ENCODE measurements around the gene CTIF.

Gene CTIF

DNA sequence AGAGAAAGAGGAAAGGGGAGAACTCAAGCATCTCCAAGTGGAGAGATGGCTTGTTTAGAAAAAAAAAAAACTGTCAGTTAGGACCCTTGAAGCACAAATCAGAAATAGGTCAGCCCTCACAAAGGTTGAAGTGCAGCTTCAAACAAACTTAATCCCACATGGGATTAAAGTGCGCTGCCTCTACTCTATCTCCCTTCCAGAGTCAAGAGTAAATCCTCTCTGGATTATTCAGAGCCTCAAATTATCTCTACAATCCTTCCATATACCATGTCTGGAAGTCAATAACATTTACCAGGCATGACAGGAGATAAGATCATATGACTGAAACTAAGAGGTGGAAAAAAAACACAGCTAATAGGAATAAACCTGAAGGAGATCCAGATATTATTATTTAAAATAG is 342.1 kb downstream of the CTIF start:
- H3K36me3 ChIP-seq (ENCODE audit: low read length) = no peaks in the 10 kb centered on the region
- H3F3A ChIP-seq (ENCODE audit: insufficient read depth) = no peaks in the 10 kb centered on the region
- H3K79me2 ChIP-seq (ENCODE audit: insufficient read depth, low read length) = no peaks in the 10 kb centered on the region
- H3K4me2 ChIP-seq (ENCODE audit: low read depth, low read length, poor library complexity, severe bottlenecking) = no peak overlapping the region
- no peak overlapping the region for H3K4me3 ChIP-seq (ENCODE audit: insufficient read depth, low read length, poor library complexity, severe bottlenecking)
- no peak for TF ChIP-seq EZH2phosphoT487 (conservative IDR thresholded peaks at IDR 0.05; ENCODE audit: low read length)
- TF ChIP-seq CTCF (IDR thresholded peaks at IDR 0.05; ENCODE audit: insufficient read depth, low read length, poor library complexity, severe bottlenecking) = no peak
- no peaks in the 10 kb centered on the region for H4K20me1 ChIP-seq (ENCODE audit: low read depth, low read length)
- H3K9me2 ChIP-seq (replicated peaks; ENCODE audit: insufficient read depth, low read length) = no peaks in the 10 kb centered on the region
- H3K9me3 ChIP-seq (ENCODE audit: insufficient read depth, low read length) = no peaks in the 10 kb centered on the region
- H3K9ac ChIP-seq (ENCODE audit: low read length) = no peak overlapping the region
- no peak overlapping the region for H2AFZ ChIP-seq (ENCODE audit: low read depth, low read length, severe bottlenecking)
- no peak overlapping the region for H3K27ac ChIP-seq (ENCODE audit: low read depth, low read length)
- no peaks in the 10 kb centered on the region for H3K27me3 ChIP-seq (ENCODE audit: low read length)

DNA sequence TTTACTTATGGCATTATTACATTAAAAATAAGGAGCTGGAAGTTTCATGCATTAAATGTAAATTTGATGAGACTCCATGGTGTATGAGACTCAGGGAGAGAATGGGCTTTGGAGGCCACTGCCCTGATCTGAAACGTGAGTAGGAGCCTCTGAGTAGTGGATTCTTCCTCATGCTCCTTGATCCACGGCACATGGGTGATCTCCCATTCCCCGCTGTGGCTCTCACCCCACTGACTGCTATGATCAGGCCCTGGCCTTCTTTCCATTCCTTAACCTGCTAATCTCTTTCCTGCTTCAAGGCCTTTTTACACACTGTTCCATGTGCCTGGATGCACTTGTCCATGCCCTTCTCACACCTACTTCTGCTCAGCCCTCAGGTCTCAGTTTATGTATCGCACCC is 343.5 kb downstream of the CTIF start:
- no peak overlapping the region for H2AFZ ChIP-seq (ENCODE audit: low read depth, low read length, severe bottlenecking)
- no peaks in the 10 kb centered on the region for H3K9me3 ChIP-seq (ENCODE audit: insufficient read depth, low read length)
- H3K27me3 ChIP-seq (ENCODE audit: low read length) = no peaks in the 10 kb centered on the region
- no peak overlapping the region for H3K9ac ChIP-seq (ENCODE audit: low read length)
- H3K36me3 ChIP-seq (ENCODE audit: low read length) = no peaks in the 10 kb centered on the region
- no peaks in the 10 kb centered on the region for H3K79me2 ChIP-seq (ENCODE audit: insufficient read depth, low read length)
- no peaks in the 10 kb centered on the region for H3F3A ChIP-seq (ENCODE audit: insufficient read depth)
- TF ChIP-seq EZH2phosphoT487 (conservative IDR thresholded peaks at IDR 0.05; ENCODE audit: low read length) (no peak), CTCF (IDR thresholded peaks at IDR 0.05; ENCODE audit: insufficient read depth, low read length, poor library complexity, severe bottlenecking) (no peak)
- no peaks in the 10 kb centered on the region for H3K9me2 ChIP-seq (replicated peaks; ENCODE audit: insufficient read depth, low read length)
- no peak overlapping the region for H3K4me3 ChIP-seq (ENCODE audit: insufficient read depth, low read length, poor library complexity, severe bottlenecking)
- no peaks in the 10 kb centered on the region for H4K20me1 ChIP-seq (ENCODE audit: low read depth, low read length)
- H3K4me2 ChIP-seq (ENCODE audit: low read depth, low read length, poor library complexity, severe bottlenecking) = no peak overlapping the region
- no peak overlapping the region for H3K27ac ChIP-seq (ENCODE audit: low read depth, low read length)

- H2AFZ ChIP-seq (ENCODE audit: low read depth, low read length, severe bottlenecking) = no peak overlapping the region
- H3F3A ChIP-seq (ENCODE audit: insufficient read depth) = no peaks in the 10 kb centered on the region
- no peaks in the 10 kb centered on the region for H3K9me2 ChIP-seq (replicated peaks; ENCODE audit: insufficient read depth, low read length)
- H3K36me3 ChIP-seq (ENCODE audit: low read length) = no peaks in the 10 kb centered on the region
- TF ChIP-seq CTCF (IDR thresholded peaks at IDR 0.05; ENCODE audit: insufficient read depth, low read length, poor library complexity, severe bottlenecking) (no peak), EZH2phosphoT487 (conservative IDR thresholded peaks at IDR 0.05; ENCODE audit: low read length) (no peak)
- H3K27ac ChIP-seq (ENCODE audit: low read depth, low read length) = no peak overlapping the region
- no peaks in the 10 kb centered on the region for H3K9me3 ChIP-seq (ENCODE audit: insufficient read depth, low read length)
- H3K27me3 ChIP-seq (ENCODE audit: low read length) = no peaks in the 10 kb centered on the region
- no peak overlapping the region for H3K4me2 ChIP-seq (ENCODE audit: low read depth, low read length, poor library complexity, severe bottlenecking)
- H3K79me2 ChIP-seq (ENCODE audit: insufficient read depth, low read length) = no peaks in the 10 kb centered on the region
- H3K9ac ChIP-seq (ENCODE audit: low read length) = no peak overlapping the region
- no peak overlapping the region for H3K4me3 ChIP-seq (ENCODE audit: insufficient read depth, low read length, poor library complexity, severe bottlenecking)
- H4K20me1 ChIP-seq (ENCODE audit: low read depth, low read length) = no peaks in the 10 kb centered on the region
Observed at GRCh38 chr18:48884306-48884705, 345.5 kb downstream of the CTIF start.

DNA sequence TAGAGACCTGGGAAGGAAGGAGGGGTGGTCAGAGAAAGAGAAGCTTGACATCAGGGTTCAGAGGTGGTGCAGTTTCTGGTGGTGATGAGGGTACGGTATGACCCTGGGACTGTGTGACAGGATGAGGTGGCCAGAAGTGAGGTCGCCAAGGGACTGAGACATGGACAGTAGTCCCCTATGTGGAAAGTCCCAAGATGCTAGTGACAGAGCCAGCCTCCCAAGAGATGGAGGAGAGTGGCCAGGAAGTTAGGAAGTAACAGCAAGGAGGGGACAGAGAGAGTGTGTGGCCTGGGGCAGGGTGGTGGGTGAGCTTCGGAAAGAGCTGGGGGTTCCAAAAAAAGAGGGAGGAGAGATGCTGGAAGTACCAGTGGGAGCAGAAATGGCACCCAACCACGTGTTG is 345.9 kb downstream of the CTIF start:
- Histone ChIP-seq H3K79me2 (ENCODE audit: insufficient read depth, low read length) (no peaks in the 10 kb centered on the region), H3K36me3 (ENCODE audit: low read length) (no peaks in the 10 kb centered on the region), H2AFZ (ENCODE audit: low read depth, low read length, severe bottlenecking) (no peak overlapping the region), H3F3A (ENCODE audit: insufficient read depth) (no peaks in the 10 kb centered on the region), H3K9me3 (ENCODE audit: insufficient read depth, low read length) (no peaks in the 10 kb centered on the region), H3K4me3 (ENCODE audit: insufficient read depth, low read length, poor library complexity, severe bottlenecking) (no peak overlapping the region), H3K9ac (ENCODE audit: low read length) (no peak overlapping the region), H4K20me1 (ENCODE audit: low read depth, low read length) (no peaks in the 10 kb centered on the region), H3K27ac (ENCODE audit: low read depth, low read length) (no peak overlapping the region), H3K27me3 (ENCODE audit: low read length) (no peaks in the 10 kb centered on the region), H3K9me2 (replicated peaks; ENCODE audit: insufficient read depth, low read length) (no peaks in the 10 kb centered on the region), H3K4me2 (ENCODE audit: low read depth, low read length, poor library complexity, severe bottlenecking) (no peak overlapping the region)
- TF ChIP-seq EZH2phosphoT487 (conservative IDR thresholded peaks at IDR 0.05; ENCODE audit: low read length) = no peak
- no peak for TF ChIP-seq CTCF (IDR thresholded peaks at IDR 0.05; ENCODE audit: insufficient read depth, low read length, poor library complexity, severe bottlenecking)
